Activated CD4-positive, alpha-beta T cell treated with anti-CD3 and anti-CD28 coated beads, Interleukin-2, Interleukin-4, amounts not matched to agents 100 ng/mL and 50 ng/mL, durations not matched to agents 16 hours and 8 hours (primary cell): ENCODE data around the gene PNPLA2.
A peak's percentile ranks its signal among the peaks of the same experiment; 100 is the strongest.

Source experiments
- DNase-seq: peaks from one replicate; pipeline ENCODE4 v3.0.0-alpha.2; 2020; ENCODE audit warnings: low spot score

Gene PNPLA2

GRCh38 chr11:786235-787083, 32.3 kb upstream of the PNPLA2 start:
- no peak for DNase-seq

- no peak for DNase-seq
Measured at GRCh38 chr11:787084-787675, 31.5 kb upstream of the PNPLA2 start.

- no peak for DNase-seq
Measured at GRCh38 chr11:788009-788640, 30.6 kb upstream of the PNPLA2 start.

GRCh38 chr11:788953-789940, 29.5 kb upstream of the PNPLA2 start:
- no peak for DNase-seq

GRCh38 chr11:789943-790342, 28.8 kb upstream of the PNPLA2 start, which contains the start of gene CEND1:
CEND1 (minus strand) TSS chr11:790090; CDS start chr11:788576, 1,514 bp downstream.
- no peak for DNase-seq

GRCh38 chr11:790721-791564, 27.8 kb upstream of the PNPLA2 start:
- DNase-seq = no peak

- DNase-seq = no peak
Measured at GRCh38 chr11:791658-792534, 26.8 kb upstream of the PNPLA2 start.

GRCh38 chr11:792535-792821, 26.2 kb upstream of the PNPLA2 start:
- no peak for DNase-seq

- DNase-seq = no peak
Measured at GRCh38 chr11:792873-793272, 25.8 kb upstream of the PNPLA2 start.

- DNase-seq = no peak
Measured at GRCh38 chr11:793556-793955, 25.2 kb upstream of the PNPLA2 start.

GRCh38 chr11:794013-794765, 24.5 kb upstream of the PNPLA2 start:
- no peak for DNase-seq

GRCh38 chr11:794766-795633, 23.7 kb upstream of the PNPLA2 start:
- DNase-seq = no peak

- DNase-seq = peak; percentile 87
Measured at GRCh38 chr11:795634-796564, 22.8 kb upstream of the PNPLA2 start.

- DNase-seq = no peak
Measured at GRCh38 chr11:796565-797295, 22.0 kb upstream of the PNPLA2 start.

- peak; percentile 75 for DNase-seq
Measured at GRCh38 chr11:797296-798092, 21.2 kb upstream of the PNPLA2 start.
